OCI-LY1 (cell line): ENCODE measurements around the gene FOXB1.

ENCODE experiments used
- CTCF ChIP-seq: fragments of 200-600 bp; sonication (generic), shearing (Covaris generic); IDR thresholded peaks from 2 replicates; pipeline ENCODE4 v1.5.1; 2017; ENCODE audit warnings: mild to moderate bottlenecking, antibody characterized with exemption, low read length, moderate library complexity, mixed read lengths
- EZH2 ChIP-seq: fragments of 200-600 bp; sonication (generic), shearing (Covaris generic); IDR thresholded peaks from 2 replicates; pipeline ENCODE4 v1.8.0; 2017; ENCODE audit warnings: borderline replicate concordance, mixed run types, mild to moderate bottlenecking, antibody characterized with exemption, low read length, moderate library complexity, mixed read lengths

GRCh38 chr15:60001610-60002527 lies 2.2 kb upstream of the FOXB1 start:
- TF ChIP-seq CTCF (no peak), EZH2 (no peak)
